H1 (cell line): ENCODE measurements around the gene PRKCA. TPM values are rescaled to one million over a fixed set of nuclear protein-coding genes. Genes with fewer than 3 reads are reported as not detected.
A peak's percentile ranks its signal among the peaks of the same experiment; 100 is the strongest.

Experiments
- HDAC2 ChIP-seq, 2 experiments: fragments of 300-600 bp in 1 of 2; sonication (generic) in 1 of 2; IDR thresholded peaks; 2 replicates each; pipeline ENCODE4 v1.6.1; 2011 to 2012; ENCODE audit warnings: low read depth in 2 of 2, low read length in 2 of 2, mild to moderate bottlenecking in 2 of 2, moderate library complexity in 2 of 2, borderline replicate concordance in 1 of 2, inconsistent platforms in 1 of 2
- RAD21 ChIP-seq, 2 experiments: IDR thresholded peaks in 1 of 2; conservative IDR thresholded peaks in 1 of 2; 2 replicates each; pipeline ENCODE4 v1.6.1; 2011; ENCODE audit warnings: low read depth in 2 of 2, low read length in 2 of 2, improper control_type of control experiment in 1 of 2, inconsistent platforms in 1 of 2, mild to moderate bottlenecking in 1 of 2, moderate library complexity in 1 of 2
- polyA plus RNA-seq, 7 experiments: library from polyadenylated mRNA; depleted of rRNA in 3 of 7; stranded (reverse) in 5 of 7; unstranded in 2 of 7; fragments of >200 nt in 5 of 7; fragments of 200-250 nt in 2 of 7; gene quantifications; 1 replicate in 5 of 7; 2 replicates in 1 of 7; 4 replicates in 1 of 7; pipeline versions ENCODE4 v1.2.1 to v1.2.3, GENCODE V29; 2011 to 2013; ENCODE audit warnings: missing spikeins in 2 of 7, mixed read lengths in 2 of 7
- total RNA-seq: library from RNA; stranded (reverse); fragmentation: NEBNext Ultra II Directional; extraction: Animal tissue kit (Norgen Biotek cat#: 25700); gene quantifications from 2 replicates; pipeline ENCODE4 v1.2.1, GENCODE V29; 2021

Gene PRKCA
- total and polyA plus RNA-seq, 2 of the 8 experiments (the other 6 are each of a cell fraction or from before 2014, with no cell fraction given) = 5.8 to 17.8 TPM

GRCh38 chr17:66426397-66427033, 124.1 kb downstream of the PRKCA start (continued):
- TF ChIP-seq HDAC2 (IDR thresholded peaks at IDR 0.05; ENCODE audit: borderline replicate concordance in 1 of 2, low read depth in 2 of 2, low read length in 2 of 2) (peak in 1 of 2 experiments; percentile 55; a peak in 1 of 4 replicates), RAD21 (IDR thresholded peaks at IDR 0.05 in 1 of 2, conservative IDR thresholded peaks at IDR 0.05 in 1 of 2; ENCODE audit: low read depth in 2 of 2, low read length in 2 of 2) (peak; percentile 62 to 72)
